UCSD-AML1 (cell line): ENCODE results near the gene ZBTB18.
"Not testable (repeated sequence)": the region's sequence is repeated elsewhere in the genome, so short reads cannot be mapped to it uniquely, and the experiment has no call there.

Source experiments
- DNase-seq: peaks from one replicate; lab custom pipeline; 2025; ENCODE audit not compliant: unreplicated experiment; lab: John Stamatoyannopoulos, UW

ZBTB18 gene

GRCh38 chr1:244050835-244051444 is at the start of gene ZBTB18:
Gene ZBTB18 (plus strand): TSS chr1:244051283. CDS start chr1:244051432, 149 bp downstream.
- no peak for DNase-seq

DNA sequence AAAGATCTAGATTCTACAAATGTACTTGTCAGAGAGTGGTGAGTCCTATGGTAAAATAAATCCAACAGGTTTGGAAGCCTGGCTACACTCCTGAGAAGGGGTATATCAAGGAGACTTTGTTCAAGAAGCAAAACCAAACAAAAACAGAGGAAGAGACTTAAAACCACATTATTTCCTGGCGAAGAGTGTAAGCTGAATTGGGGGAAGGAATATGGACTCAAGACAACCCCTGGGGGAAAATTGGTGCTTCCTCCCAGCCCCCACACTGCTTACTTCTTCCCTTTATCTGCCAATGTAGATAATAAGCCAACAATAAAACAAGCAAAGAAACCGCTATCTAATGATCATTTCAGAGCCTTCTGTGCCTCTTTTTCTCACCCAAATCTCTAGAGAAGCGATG is 48.4 kb upstream of the ZBTB18 start:
- peak; percentile 11 for DNase-seq

GRCh38 chr1:244005455-244005854 is 45.6 kb upstream of the ZBTB18 start:
- DNase-seq = no peak

DNA sequence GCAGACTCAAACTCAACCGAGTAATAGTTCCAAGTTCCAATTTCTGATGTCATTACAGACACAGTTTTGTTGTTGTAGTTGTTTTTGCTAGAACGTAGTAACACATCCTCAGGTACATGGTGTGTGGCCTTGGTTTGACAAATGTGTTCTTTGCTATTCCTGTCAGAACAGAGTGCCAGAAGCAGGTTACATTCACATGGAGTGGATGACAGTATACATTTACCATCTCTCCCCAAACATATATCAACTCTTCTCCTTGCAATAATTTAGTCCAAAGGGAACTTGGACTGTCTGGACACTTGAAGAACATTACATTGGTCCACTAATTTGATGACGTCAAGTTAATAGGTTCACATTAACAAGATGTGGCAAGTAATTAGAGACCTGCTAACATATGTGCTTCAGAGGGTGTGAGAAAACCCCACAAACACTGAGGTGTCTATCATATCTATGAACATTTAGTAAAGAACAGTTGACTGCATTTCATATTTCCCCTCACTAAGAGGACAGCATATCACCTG is 44.6 kb upstream of the ZBTB18 start:
- no peak for DNase-seq

DNA sequence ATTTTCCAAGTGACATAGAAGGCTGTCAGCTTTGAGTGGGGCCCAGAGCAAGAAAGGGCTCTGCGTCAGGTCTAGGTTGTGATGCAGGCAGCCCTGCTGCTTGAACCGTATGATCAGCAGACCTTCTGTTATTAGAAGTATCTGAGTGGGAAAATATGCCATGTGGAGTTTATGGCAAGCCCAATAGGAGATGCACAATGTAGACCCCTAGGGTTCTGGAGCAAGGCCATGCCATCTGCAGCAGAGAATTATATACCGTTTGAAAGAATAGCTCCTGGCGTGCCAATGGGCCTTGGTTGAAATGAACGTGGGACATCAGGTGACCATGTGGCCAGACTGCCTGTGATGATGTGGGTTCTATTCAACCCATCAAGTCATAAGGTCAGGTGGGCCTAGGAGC is 44.1 kb upstream of the ZBTB18 start:
- DNase-seq = no peak

DNA sequence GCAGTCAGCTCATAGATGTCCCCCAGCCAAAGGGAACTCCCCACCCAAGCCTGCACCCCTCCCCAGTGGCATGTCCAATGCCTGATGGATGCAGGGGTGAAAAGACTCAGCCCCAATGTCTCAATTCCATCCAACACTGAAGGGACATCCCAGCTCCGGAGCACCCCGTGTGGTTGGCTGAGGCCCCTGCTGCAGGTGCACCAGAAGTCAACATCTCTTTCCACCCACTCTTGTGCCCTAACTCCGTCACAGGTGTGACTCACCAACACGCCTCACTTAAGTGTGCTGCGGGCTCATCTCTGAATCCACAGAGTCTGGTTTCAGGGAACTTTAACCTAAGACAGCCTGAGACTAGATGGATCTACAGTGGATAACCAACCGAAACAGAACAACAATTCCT is 40.9 kb upstream of the ZBTB18 start:
- no peak for DNase-seq

GRCh38 chr1:244010703-244011123 is 40.4 kb upstream of the ZBTB18 start:
- no peak for DNase-seq

DNA sequence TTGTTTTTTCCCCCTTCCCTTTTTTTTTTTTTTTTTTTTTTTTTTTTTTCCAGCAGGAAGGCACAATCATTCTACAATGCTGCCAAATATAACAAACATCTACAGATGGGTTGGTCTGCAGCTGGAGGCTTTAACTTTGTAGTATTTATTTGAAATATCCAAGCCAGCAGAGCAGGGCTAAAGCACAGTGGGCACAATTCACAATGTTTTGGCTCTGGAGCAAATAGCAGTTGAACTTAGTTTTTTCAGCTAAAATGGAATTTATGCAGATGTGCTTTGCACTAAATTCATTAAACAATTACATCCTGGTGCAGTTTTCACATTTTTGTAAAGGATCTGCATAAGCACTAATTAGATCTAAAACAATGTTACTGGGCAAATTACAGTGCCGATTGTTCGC is 39.8 kb upstream of the ZBTB18 start:
- no peak for DNase-seq

GRCh38 chr1:244011786-244012185 is 39.3 kb upstream of the ZBTB18 start:
- DNase-seq = no peak

DNA sequence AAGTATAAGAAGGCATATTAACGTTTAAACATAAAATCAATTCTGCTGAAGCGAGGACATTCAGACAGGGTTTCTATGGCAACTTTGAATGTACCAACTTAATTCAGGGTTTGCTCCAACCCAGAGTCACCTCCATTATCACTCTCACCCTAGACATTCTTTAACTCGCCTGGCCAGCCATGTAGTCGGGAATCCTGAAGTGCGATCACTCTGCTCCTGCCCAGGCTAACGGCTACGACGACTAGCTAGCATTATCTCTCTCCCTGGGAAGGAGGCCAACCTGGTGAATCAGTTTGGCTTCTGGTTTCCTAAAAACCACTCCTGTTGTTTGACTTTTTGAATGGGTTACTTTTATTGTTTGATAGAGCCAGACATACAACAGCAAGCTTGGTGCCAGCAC is 38.9 kb upstream of the ZBTB18 start:
- no peak for DNase-seq

DNA sequence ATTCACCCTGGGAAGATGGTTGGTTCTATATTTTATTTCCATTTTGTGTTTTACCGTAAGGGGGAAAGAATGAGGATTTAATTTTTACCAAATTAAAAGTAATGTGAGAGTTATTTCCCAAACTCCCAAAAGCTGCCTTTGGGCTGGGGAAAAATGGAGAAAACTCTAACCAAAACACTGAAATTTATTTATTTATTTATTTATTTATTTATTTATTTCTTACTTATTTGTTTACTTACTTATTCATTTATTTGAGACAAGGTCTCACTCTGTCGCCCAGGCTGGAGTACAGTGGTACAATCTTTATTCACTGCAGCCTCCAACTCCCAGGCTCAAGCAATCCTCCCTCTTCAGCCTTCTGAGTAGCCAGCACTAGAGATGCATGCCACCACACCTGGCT is 38.0 kb upstream of the ZBTB18 start:
- no peak for DNase-seq

DNA sequence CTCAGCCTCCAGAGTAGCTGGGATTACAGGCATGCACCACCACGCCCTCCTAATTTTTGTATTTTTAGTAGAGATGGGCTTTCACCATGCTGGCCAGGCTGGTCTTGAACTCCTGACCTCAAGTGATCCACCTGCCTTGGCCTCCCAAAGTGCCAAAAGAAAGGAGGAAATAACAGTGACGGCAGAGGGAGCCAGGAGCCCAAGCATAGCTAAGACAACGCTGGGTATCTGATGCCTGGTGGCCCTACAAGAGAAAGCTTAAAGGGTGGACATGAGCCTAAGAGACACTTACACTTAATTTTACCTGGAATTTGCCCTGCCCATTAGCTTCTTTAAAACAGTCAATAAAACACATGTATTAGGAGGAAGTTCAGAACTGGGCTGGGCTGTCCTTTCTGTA is 36.2 kb upstream of the ZBTB18 start:
- not testable (repeated sequence) for DNase-seq

- DNase-seq = no peak
Measured at GRCh38 chr1:244019982-244020485, 31.0 kb upstream of the ZBTB18 start.

GRCh38 chr1:244021427-244021826 is 29.7 kb upstream of the ZBTB18 start:
- DNase-seq = no peak

GRCh38 chr1:244022311-244022710 is 28.8 kb upstream of the ZBTB18 start:
- DNase-seq = no peak

- no peak for DNase-seq
Measured at GRCh38 chr1:244022864-244023440, 28.1 kb upstream of the ZBTB18 start.

DNA sequence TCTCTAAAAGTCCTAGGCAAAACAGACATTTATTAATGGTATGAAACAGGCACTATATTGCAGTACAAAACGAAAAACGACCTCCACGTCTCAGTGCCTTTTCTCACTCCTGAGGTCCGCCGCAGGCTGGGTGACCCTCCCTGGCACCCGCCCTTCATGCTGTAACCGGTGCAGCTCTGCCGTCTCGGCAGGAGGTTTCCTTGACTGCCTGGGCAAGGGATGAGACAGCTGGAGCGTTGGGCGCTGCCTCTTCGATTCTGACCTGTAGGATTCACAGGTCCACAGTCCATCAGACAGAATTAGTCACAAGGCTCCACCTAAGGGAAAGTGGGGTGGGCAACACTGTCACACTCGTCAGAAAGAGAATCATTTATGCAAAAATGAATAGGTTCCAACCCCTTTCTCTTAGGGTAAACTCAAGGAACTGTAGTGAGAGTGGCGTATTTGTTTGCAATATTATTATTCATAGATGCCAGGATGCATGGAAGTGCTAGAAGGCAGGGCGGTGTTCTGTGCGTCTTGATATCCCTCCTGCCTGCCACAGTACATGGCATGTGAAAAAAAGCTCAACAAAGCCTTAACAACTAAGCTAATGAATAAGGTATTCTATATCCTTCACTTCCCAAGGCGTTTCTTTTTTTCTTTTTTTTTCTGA is 23.5 kb upstream of the ZBTB18 start:
- no peak for DNase-seq

DNA sequence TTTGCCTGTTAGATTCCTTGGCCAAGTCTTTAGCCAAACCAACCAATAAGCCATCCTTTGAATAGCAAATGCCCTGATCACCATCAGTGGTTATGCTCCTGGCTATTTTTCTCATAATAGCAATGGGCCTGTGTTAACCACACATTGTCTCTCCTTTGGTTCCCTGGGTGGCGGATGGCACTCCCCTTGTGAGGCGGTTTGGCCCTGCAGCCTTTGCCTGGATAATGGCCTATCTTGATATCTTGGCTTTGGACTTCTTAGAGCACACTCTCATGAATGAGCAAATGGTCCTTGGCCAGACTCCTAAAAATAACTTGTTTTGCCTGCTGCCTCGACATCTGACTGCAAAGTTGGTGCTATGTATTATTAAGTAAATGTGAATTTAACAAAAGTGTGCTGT is 22.4 kb upstream of the ZBTB18 start:
- no peak for DNase-seq

DNA sequence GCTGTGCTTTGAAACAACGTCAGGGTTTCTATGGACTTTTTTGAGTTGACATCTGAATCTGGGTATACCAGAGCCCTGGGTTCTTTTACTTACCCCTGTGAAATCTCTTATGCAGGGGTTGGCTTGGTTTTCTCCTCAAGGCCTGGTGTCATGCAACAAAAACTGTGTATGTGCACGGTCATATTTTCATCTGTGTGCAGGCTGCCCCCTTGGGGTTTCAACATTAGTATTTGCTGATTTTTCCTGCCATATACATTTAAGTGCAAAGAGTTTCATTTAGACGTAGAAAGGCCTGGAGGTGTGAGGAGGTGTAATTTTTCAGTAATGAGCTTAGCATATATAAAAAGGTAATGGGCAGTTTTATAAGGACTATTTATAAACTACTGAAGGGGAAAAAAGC is 22.0 kb upstream of the ZBTB18 start:
- no peak for DNase-seq

DNA sequence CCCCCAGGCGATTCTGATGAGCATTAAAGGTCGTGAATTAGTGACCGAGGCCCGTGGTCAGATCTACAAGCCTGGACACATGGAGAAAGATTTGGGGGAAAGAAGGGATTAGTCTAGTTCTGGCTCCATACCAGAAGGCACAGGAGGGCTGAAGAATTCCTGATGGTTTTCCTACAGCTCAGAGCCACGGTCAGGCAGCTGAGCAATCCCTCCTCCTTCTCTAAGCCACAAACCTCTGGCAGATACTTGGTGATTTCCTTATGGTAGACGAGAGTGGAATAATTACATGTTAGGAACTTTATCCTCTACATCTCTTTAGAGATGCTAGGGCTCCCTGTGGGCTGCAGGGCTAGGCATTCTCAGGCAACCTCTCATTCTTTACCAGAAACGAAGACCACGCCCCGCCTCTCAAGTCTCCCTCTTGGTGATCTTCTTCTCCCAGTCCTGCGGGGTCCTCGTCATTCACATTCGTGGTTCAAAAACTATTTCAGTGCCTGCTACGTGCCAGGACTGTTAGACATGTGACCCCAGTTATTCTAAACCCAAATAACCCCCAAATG is 20.5 kb upstream of the ZBTB18 start:
- no peak for DNase-seq

GRCh38 chr1:244035358-244035757 is 15.7 kb upstream of the ZBTB18 start:
- DNase-seq = no peak

DNA sequence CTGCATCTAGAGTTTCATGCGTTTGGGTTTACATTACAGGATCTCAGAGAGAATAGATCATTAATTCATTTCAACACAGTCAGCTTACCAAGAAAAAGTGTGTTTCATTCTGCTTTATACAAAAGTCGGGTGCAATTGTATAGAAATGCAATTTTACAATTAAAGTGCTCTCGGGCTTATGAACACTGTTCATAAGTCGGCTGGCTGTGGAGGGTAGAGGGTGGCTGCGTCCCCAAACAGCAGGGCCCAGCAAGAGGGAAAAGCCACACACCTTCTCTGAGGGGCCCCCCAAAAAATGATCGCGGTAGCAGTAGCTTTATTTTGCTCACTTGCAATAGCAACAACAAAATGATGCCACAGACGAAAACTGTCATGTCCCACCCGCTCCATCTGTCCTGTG is 13.8 kb upstream of the ZBTB18 start:
- no peak for DNase-seq
